ENCODE data around the gene LRIG1.

DNA sequence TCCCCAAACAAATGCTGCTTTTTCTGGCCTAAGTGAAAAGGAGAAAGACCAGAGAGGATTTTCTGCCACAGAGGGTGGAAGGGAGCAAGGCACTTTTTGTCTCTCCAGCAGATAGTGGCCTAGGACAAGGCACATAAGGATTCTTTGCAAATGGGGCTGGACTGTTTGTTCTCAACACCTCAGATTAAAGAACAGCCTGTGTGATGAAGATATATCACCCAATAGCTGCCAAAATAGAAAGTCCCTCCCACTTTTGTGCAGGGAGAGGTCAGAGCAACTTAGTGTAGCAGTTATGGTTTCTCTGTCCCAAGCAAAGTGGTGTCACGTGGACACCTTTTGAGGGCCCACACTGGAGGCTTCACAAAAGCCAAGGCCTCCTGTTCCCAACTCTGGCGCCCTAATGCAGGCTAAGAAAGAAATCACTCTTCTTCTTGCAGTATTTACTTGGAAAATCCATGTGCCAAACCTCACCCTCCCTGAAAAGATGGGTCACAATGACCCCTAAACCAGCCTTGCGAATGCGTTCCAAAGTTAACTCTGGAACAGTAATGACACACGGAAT lies 84.9 kb downstream of the LRIG1 start:
- TF ChIP-seq, protein P1, sequence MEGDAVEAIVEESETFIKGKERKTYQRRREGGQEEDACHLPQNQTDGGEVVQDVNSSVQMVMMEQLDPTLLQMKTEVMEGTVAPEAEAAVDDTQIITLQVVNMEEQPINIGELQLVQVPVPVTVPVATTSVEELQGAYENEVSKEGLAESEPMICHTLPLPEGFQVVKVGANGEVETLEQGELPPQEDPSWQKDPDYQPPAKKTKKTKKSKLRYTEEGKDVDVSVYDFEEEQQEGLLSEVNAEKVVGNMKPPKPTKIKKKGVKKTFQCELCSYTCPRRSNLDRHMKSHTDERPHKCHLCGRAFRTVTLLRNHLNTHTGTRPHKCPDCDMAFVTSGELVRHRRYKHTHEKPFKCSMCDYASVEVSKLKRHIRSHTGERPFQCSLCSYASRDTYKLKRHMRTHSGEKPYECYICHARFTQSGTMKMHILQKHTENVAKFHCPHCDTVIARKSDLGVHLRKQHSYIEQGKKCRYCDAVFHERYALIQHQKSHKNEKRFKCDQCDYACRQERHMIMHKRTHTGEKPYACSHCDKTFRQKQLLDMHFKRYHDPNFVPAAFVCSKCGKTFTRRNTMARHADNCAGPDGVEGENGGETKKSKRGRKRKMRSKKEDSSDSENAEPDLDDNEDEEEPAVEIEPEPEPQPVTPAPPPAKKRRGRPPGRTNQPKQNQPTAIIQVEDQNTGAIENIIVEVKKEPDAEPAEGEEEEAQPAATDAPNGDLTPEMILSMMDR (IDR thresholded peaks at IDR 0.05) = no peak
- TF ChIP-seq POLR2A (IDR thresholded peaks at IDR 0.05) = no peak
- no peak for TF ChIP-seq POLR2AphosphoS5 (IDR thresholded peaks at IDR 0.05; ENCODE audit: insufficient read depth in 1 of 2, low read depth in 1 of 2)
